Inferior parietal cortex (tissue), 1 donor: ENCODE results near the gene HCN1.

Experiments used
- DNase-seq: peaks from one replicate; pipeline ENCODE4 v3.0.0-alpha.2; 2016; ENCODE audit errors: extremely low spot score

Gene HCN1

DNA sequence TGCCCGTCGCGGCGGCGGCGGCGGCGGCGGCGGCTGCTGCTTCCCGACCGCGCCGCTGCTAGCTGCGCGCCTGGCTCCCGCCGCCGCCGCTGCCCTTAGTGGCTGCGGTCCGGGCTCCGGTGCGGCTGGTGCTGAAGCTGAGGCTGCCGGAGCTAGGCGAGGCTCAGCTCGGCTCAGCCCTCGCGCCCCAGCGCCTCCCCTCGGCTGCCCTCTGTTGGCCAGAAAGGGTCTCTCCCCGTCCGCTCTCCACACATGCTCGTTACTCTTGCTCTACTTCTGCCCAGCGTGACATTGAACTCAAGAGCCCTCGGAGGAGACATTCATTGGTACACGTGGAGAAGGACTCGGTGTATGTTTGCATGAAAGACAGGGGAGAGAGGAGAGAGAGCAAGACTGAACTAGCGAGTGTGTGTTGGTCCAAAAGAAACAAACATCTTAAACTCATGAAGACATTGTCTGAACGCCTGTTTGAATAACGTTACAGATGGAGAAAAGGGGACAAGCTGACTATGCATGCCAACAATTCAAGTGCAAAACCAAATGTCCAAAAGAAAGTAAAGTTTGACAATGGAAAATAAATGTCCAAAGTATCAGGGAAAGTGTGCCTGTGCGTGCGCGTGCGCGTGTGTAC, at the start of gene HCN1:
TSS of gene HCN1 (minus strand) at position 175 of the 631 bp plus-strand sequence.
- DNase-seq: peak; percentile 76

- no peak for DNase-seq
These were observed 44.9 kb upstream of the HCN1 start for GRCh38 chr5:45741110-45741509.

GRCh38 chr5:45737153-45737552, 41.0 kb upstream of the HCN1 start:
- DNase-seq: no peak

DNA sequence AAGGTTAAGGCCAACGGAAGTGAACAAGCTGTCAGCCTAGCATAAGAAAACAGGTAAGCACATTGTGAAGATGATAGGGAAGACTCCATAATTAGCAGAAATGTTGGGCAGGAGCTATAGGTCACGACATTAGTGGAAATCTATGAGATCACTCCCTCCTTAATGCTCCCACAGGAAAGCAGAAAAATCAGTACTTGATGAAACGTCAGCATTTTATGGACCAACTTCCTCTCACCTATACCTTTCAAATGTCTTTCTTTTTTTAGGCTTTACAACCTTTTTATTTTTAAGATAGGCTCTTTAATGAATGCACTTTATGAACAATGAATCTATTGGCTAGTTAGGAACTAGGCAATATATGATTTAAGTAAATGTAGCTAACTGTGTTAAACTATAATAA, 29.4 kb upstream of the HCN1 start:
- no peak for DNase-seq

DNA sequence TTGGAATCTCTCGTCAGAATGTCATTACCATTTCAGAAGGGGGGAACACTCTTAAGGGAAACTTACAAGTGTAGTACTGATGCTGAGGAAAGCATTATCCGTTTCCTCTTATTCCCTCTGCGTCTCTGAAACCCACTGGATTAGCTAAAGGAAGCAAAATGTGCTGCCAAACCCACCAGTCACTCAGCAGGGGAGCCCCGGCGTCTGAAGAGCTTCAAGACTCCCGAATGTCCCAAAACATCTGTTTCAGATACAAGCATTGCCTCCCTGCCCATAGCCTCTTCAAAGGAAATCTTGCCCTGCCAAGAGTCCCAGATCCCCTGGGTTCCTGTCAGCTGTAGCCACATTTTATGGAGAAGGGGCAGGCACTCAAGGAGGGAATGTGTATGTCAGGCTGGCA, 1.0 kb upstream of the HCN1 start:
- no peak for DNase-seq

DNA sequence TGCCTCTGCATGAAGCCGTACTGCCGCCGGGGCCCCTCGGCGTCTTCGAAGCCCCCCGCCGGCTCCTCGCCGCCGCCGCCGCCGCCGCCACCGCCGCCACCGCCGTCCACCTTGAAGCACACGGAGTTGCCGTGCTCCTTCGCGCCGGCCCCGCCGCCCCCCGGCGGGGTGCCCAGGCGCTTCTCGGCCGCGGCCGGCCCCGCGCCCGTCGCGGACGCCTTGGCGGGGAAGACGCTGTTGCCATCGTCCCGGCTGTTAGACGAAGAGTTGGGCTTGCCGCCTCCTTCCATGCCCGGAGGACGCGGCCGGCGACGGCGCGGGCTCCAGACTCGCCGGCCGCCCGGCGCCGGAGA, 400 bp downstream of the HCN1 start:
- no peak for DNase-seq

DNA sequence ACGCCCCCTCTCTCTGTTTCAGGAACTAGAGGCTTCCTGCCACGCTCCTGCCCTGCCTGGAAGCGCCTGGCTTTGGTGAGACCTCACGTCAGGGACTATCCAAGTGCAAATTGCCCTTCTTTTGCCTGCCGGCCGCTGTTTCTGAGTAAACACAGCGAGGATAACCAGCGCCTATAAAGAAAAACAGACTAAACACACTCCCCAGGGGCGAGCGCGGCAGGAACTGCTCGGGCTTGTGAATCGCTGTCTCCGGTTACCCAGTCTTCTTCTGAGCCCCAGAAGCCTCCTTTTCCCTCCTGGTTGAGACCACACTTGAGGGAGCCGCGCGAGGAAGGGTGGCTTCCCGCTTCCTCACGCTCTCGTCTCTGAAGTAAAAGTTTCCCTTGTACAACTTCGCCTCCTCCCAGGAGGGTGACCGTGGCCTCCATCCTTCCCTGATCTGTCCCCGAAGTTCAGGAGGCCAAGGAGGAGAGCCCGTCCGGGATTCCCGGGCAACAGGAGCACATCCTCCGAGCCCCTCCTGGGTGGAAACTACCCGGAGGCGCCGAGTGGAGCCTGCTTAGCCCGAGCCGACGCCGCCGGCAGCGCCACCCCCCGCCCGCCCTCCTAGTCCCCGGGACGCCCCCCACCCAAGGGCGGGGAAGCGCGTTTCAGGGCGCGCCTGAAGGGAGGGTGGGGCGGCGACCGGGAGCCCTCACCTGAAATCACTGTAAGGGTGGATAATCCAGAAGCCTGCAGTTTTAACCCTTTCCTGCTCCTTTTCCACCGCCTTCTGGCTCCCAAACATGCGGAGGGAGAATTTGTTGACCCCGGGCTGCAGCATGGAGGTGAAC, 993 bp downstream of the HCN1 start:
- no peak for DNase-seq

- DNase-seq: no peak
These were observed 1.8 kb downstream of the HCN1 start for GRCh38 chr5:45694255-45694814.

DNA sequence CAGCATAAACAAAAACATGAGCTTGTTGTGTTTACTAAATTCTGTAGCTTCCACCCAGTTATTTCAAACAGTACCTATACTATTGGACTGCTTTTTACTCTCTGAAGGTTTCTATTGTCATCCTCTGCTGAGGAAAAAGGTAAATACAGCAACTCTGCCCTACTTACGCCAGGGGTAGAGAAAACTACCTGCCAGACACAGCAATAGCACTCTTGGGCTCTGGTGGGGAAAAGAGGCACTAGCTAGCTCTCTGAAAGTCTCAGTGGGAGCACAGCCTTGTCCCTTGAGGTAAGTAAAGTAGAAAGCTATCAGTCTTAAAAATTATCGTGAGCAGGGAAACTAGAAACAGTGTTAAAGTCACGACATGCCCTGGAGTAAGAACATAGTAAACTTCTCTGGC, 3.7 kb downstream of the HCN1 start:
- DNase-seq: no peak

DNA sequence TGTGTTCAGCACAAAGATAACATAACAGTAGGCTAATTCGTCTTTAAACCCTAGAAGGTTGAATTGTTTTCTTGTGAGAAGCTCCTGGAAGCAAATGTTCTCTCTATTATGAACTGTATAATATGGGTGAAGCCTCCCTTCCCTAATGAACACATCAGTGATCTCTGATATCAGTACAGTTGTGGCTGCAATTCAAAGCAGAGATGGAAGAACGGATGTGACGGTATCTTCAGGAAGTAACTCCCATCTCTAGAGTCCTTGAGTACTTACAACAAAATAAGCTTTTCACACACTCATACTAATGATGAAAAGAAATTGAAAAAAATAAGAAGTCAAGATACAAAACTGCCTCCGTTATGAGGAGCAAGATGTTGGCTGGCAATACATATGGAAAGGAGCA, 4.5 kb downstream of the HCN1 start:
- no peak for DNase-seq

DNA sequence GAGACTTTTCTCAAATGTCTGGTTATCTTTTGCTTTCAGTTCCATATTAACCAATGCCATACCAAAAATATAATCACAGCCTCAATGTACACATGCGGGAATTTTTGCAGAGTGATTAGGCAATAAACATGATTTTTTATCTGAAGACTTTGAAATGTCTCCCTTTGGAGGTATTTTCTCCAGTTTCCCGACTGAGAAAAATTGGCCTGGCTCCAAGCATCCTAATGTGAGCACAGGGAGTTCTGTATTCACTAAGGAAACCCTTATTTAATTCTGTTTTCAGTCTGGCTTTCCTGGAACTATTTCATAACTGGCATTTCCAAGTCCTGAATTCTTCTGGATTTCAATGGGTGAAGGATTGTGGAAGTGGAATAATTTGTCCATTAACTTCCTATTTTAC, 8.5 kb downstream of the HCN1 start:
- no peak for DNase-seq

DNA sequence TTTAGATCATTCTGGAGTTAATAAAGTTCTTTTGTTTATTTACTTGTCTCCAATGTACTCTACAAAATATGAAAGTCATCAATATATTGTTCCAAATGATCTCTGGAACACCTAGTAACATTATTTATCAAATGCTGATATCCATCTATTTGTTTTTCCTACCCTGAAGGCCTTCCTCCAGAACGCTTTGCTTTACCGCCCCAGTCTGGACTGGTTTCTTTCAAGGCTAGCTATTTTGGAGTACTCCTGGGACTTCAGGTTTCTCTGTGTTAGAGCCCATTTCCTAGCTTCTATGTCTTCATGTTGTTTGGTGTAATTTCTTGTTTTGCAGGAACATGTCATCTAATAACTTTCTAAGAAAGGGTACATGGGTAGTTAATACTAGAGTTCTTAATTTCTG, 9.6 kb downstream of the HCN1 start:
- DNase-seq: no peak

GRCh38 chr5:45684118-45684517, 12.1 kb downstream of the HCN1 start:
- no peak for DNase-seq

- DNase-seq: no peak
These were observed 15.2 kb downstream of the HCN1 start for GRCh38 chr5:45680950-45681349.

DNA sequence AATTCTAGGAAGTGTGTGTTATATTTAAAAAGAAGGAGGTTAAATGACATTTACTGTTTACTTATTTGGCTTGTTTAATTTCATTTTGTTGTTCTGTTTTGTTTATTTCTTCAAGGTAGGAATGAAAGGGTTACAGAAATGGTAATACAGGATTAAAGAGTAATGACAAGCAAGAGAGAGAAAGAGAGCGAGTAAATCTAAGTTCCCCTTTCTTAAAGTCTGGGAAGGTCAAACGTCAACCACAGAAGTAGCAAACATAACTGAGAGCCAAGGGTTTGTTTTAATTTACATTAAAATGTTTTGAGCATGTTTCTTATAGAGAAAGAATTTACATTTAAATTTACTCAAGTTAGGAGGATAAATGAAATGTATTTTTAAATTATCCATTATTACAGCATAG, 18.7 kb downstream of the HCN1 start:
- no peak for DNase-seq

- DNase-seq: no peak
These were observed 23.9 kb downstream of the HCN1 start for GRCh38 chr5:45672271-45672670.

DNA sequence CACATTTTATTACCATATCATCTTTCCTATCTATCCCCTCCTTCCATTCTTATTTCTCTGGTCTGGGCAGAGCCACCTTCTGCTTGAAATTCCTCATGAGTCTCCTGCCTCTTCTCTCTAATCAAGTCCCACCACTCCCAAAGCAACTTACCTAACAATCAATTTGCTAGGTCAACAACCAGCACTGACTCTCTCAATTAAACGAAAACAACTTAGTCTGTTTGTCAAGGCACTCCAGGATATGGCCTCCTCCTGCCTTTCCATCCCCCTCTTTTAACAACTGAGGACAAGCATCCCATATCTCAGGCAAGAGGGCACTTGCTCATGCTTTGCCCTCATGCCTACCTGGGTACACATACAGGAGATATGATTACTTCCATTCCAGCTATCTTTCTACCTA, 47.4 kb downstream of the HCN1 start:
- DNase-seq: no peak

- DNase-seq: no peak
These were observed 53.1 kb downstream of the HCN1 start for GRCh38 chr5:45643056-45643455.

DNA sequence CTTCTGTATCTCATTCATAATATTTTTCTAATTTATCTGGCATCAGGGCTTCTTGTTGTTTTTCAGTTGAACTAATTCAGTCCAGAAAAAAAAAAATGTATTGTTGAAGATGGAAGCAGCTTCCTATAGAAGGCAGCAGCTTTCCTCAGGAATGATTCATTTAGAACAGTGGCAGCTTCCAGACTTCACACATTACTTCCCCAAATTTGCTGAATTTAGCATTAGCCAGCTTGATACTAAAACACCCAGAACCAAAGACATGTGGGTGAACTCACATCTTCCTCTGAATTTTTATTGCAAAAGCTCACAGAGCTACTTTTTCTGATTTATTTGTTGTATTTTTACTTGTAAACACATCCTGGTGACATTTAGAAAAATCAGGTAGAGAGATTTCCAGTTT, 53.8 kb downstream of the HCN1 start:
- DNase-seq: peak; percentile 55

- DNase-seq: no peak
These were observed 57.1 kb downstream of the HCN1 start for GRCh38 chr5:45639040-45639439.

- no peak for DNase-seq
These were observed 69.0 kb downstream of the HCN1 start for GRCh38 chr5:45627076-45627656.

DNA sequence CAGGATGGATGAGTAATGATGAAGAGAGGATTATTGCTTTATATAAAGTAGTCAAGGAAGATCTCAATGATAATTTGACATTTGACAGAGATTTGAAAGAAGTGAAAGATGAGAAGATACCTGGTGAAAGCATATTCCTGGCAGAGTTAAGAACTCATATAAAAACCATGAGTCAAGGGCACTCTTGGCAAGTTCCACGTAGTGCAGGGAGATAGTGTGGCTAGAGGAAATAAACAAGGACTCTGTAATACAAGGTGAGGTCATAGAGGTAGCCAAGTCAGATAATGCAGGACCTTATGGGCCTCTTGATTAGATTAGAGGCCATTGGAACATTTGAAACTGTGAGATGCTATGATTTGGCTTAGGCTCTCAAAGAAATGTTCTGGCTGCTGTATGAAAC, 72.3 kb downstream of the HCN1 start:
- DNase-seq: no peak

DNA sequence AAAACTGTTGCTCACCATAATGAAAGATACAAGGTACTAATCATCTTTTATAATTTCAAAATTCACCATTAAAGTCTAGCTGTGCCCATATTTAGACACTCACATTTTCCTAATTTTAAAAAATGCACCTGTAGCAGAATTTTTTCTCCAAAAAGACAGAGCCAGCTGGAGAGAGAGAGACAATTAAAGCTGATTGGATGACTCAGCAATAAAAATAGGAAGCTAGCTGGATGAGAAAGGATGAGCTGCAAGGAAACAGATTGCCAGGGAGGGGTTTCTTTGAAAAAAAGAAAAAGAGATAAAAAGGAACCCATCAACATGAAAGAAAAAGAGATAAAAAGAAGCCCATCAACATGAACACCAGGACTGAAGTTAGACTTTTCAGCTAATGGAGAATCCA, 73.8 kb downstream of the HCN1 start:
- no peak for DNase-seq
